OCI-LY3 (cell line): ENCODE measurements around the gene MCU.

Experiments used
- CTCF ChIP-seq: fragments of 200-600, 300-600 bp; sonication (generic); IDR thresholded peaks from 2 replicates; pipeline ENCODE4 v1.5.1; 2014; ENCODE audit warnings: antibody characterized with exemption, low read length, low read depth
- EZH2phosphoT487 ChIP-seq: fragments of 200-600 bp; shearing (Covaris generic); IDR thresholded peaks from 2 replicates; pipeline ENCODE4 v1.6.1; 2018; ENCODE audit warnings: antibody characterized with exemption, mixed run types, low read depth

GRCh38 chr10:72661431-72661830 lies 30.5 kb upstream of the MCU start:
- no peak for TF ChIP-seq CTCF
- no peak for TF ChIP-seq EZH2phosphoT487
